Right lung (tissue), 5 donors: ENCODE data around the gene B4GALT5. TPM values are rescaled to one million over a fixed set of nuclear protein-coding genes. Genes with fewer than 3 reads are reported as not detected.
"Not testable (repeated sequence)": the region's sequence is repeated elsewhere in the genome, so short reads cannot be mapped to it uniquely, and the experiment has no call there.

Experiments used
- DNase-seq, 2 donors: peaks; one replicate each; pipeline ENCODE4 v3.0.0-alpha.2; 2013
- polyA plus RNA-seq, 5 donors: library from polyadenylated mRNA; unstranded; fragments of 120-200 nt; gene quantifications; one replicate each; pipeline versions ENCODE4 v1.2.1 to v1.2.3, GENCODE V29; 2013; ENCODE audit warnings: inconsistent platforms in 1 of 5, low replicate concordance in 1 of 5; ENCODE audit not compliant: insufficient read length in 5 of 5, insufficient read depth in 1 of 5

B4GALT5 gene
- polyA plus RNA-seq, 5 donors: 39.7 to 49.2 (median 42.7) TPM

- DNase-seq: no peak
These were observed 82.5 kb downstream of the B4GALT5 start for GRCh38 chr20:49631061-49631716.

- no peak for DNase-seq
These were observed 83.2 kb downstream of the B4GALT5 start for GRCh38 chr20:49630396-49630951.

GRCh38 chr20:49629606-49630005 is 84.1 kb downstream of the B4GALT5 start:
- DNase-seq: no peak

- DNase-seq: not testable (repeated sequence)
These were observed 85.4 kb downstream of the B4GALT5 start for GRCh38 chr20:49628280-49628679.

GRCh38 chr20:49627329-49627761 is 86.3 kb downstream of the B4GALT5 start:
- DNase-seq: no peak

GRCh38 chr20:49624988-49625387 is 88.7 kb downstream of the B4GALT5 start:
- not testable (repeated sequence) for DNase-seq

- no peak for DNase-seq
These were observed 89.4 kb downstream of the B4GALT5 start for GRCh38 chr20:49624317-49624716.

GRCh38 chr20:49622243-49622642 is 91.4 kb downstream of the B4GALT5 start:
- no peak for DNase-seq

GRCh38 chr20:49620364-49621240 is 93.1 kb downstream of the B4GALT5 start:
- no peak for DNase-seq

- DNase-seq: no peak
These were observed 94.3 kb downstream of the B4GALT5 start for GRCh38 chr20:49619113-49620048.

- DNase-seq: no peak
These were observed 95.4 kb downstream of the B4GALT5 start for GRCh38 chr20:49618289-49618688.

- not testable (repeated sequence) for DNase-seq
These were observed 96.3 kb downstream of the B4GALT5 start for GRCh38 chr20:49617394-49617793.

GRCh38 chr20:49616154-49617007 is 97.3 kb downstream of the B4GALT5 start:
- DNase-seq: no peak

- DNase-seq: no peak
These were observed 98.1 kb downstream of the B4GALT5 start for GRCh38 chr20:49615401-49616153.

GRCh38 chr20:49615051-49615400 is 98.7 kb downstream of the B4GALT5 start:
- DNase-seq: not testable (repeated sequence)

- no peak for DNase-seq
These were observed 99.2 kb downstream of the B4GALT5 start for GRCh38 chr20:49614338-49615050.

GRCh38 chr20:49612127-49612738 is 101.4 kb downstream of the B4GALT5 start:
- no peak for DNase-seq

- DNase-seq: not testable (repeated sequence)
These were observed 102.0 kb downstream of the B4GALT5 start for GRCh38 chr20:49611539-49612126.
